K562 (cell line): ENCODE measurements around the gene MINDY4.

ENCODE experiments used
- CEBPZ ChIP-seq: fragments of 150-350 bp; IDR thresholded peaks from 2 replicates; pipeline ENCODE4 v1.6.1; 2014; ENCODE audit warnings: low read depth, mild to moderate bottlenecking, low read length, borderline replicate concordance
- CREB3 ChIP-seq: fragments of 450-650 bp; conservative IDR thresholded peaks from 2 replicates; pipeline ENCODE4 v1.6.1; 2016; ENCODE audit warnings: missing genetic modification characterization, low read depth, mild to moderate bottlenecking, missing compliant biosample characterization, moderate library complexity
- CTCF ChIP-seq, 3 experiments: IDR thresholded peaks in 2 of 3; conservative IDR thresholded peaks in 1 of 3; 2 replicates each; pipeline ENCODE4 v1.5.1; 2011 to 2012; ENCODE audit warnings: low read length in 3 of 3, mild to moderate bottlenecking in 3 of 3, control low read depth in 2 of 3, improper control_type of control experiment in 1 of 3, inconsistent platforms in 1 of 3, low read depth in 1 of 3, mixed read lengths in 1 of 3, moderate library complexity in 1 of 3; ENCODE audit not compliant: insufficient read depth in 2 of 3
- E2F1 ChIP-seq: sonication (generic); formaldehyde crosslinking; IDR thresholded peaks from 2 replicates; pipeline ENCODE4 v1.8.1; 2023; ENCODE audit warnings: mild to moderate bottlenecking, missing genetic modification reagents, moderate library complexity
- GTF3C2 ChIP-seq: IDR thresholded peaks from 3 replicates; pipeline ENCODE4 v1.6.1; 2011; ENCODE audit warnings: borderline replicate concordance, mild to moderate bottlenecking, moderate library complexity; ENCODE audit not compliant: insufficient read length; ENCODE audit errors: extremely low read depth
- NCOA1 ChIP-seq: fragments of 450-650 bp; IDR thresholded peaks from 2 replicates; pipeline ENCODE4 v1.6.1; 2016; ENCODE audit warnings: low read depth
- NFYB ChIP-seq: IDR thresholded peaks from 2 replicates; pipeline ENCODE4 v1.6.1; 2011; ENCODE audit warnings: mild to moderate bottlenecking, moderate library complexity; ENCODE audit not compliant: insufficient read length; ENCODE audit errors: extremely low read depth
- SMARCC2 ChIP-seq: fragments of 450-650 bp; IDR thresholded peaks from 2 replicates; pipeline ENCODE4 v1.6.1; 2017; ENCODE audit warnings: antibody characterized with exemption, moderate library complexity, mild to moderate bottlenecking, low read depth
- SMC3 ChIP-seq: conservative IDR thresholded peaks from 2 replicates; pipeline ENCODE4 v1.6.1; 2011; ENCODE audit warnings: low read depth, low read length, improper control_type of control experiment; ENCODE audit not compliant: insufficient read depth
- TCF7 ChIP-seq: sonication (generic); IDR thresholded peaks from 2 replicates; pipeline ENCODE4 v1.6.1; 2016; ENCODE audit warnings: antibody characterized with exemption, borderline replicate concordance
- ZC3H8 ChIP-seq: fragments of 450-650 bp; IDR thresholded peaks from 2 replicates; pipeline ENCODE4 v1.6.1; 2017

GRCh38 chr7:30861612-30862011 lies 90.4 kb downstream of the MINDY4 start:
- TF ChIP-seq CTCF (IDR thresholded peaks at IDR 0.05 in 2 of 3, conservative IDR thresholded peaks at IDR 0.05 in 1 of 3; ENCODE audit: insufficient read depth in 2 of 3, low read depth in 1 of 3, low read length in 3 of 3), result no peak
- no peak for TF ChIP-seq GTF3C2
- TF ChIP-seq ZC3H8, result no peak
- no peak for TF ChIP-seq TCF7
- no peak for TF ChIP-seq NFYB
- TF ChIP-seq NCOA1, result no peak
- no peak for TF ChIP-seq E2F1 (CRISPR knock-in tag)
- no peak for TF ChIP-seq CEBPZ
- TF ChIP-seq SMC3, result no peak
- no peak for TF ChIP-seq CREB3 (tag)
- TF ChIP-seq SMARCC2, result no peak
